ENCODE measurements around the gene LRRC4.

DNA sequence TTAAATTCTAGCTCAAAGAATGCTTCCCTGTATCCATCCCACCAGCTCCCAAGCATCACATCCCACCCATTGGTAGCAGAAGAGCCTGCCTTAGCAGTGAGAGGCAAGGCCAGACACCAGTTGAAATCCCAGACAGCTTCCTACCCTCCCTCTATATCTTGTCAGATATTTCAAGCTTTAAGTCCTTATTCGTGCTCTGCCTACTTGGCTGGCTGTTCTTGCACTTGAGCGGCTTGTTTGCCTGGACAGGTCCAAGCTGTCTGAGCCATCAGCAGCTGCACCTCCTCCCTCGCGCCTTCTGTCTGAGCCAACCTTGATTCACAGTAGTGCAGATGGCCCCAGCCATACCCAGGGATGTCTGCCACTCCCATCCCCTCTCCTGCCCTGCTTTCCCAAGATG is 16.4 kb downstream of the LRRC4 start:
- TF ChIP-seq, protein P1, sequence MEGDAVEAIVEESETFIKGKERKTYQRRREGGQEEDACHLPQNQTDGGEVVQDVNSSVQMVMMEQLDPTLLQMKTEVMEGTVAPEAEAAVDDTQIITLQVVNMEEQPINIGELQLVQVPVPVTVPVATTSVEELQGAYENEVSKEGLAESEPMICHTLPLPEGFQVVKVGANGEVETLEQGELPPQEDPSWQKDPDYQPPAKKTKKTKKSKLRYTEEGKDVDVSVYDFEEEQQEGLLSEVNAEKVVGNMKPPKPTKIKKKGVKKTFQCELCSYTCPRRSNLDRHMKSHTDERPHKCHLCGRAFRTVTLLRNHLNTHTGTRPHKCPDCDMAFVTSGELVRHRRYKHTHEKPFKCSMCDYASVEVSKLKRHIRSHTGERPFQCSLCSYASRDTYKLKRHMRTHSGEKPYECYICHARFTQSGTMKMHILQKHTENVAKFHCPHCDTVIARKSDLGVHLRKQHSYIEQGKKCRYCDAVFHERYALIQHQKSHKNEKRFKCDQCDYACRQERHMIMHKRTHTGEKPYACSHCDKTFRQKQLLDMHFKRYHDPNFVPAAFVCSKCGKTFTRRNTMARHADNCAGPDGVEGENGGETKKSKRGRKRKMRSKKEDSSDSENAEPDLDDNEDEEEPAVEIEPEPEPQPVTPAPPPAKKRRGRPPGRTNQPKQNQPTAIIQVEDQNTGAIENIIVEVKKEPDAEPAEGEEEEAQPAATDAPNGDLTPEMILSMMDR (IDR thresholded peaks at IDR 0.05), result no peak
- no peak for TF ChIP-seq POLR2A (IDR thresholded peaks at IDR 0.05)

All from testis (tissue), 2 donors.